NCI-H2227 (cell line): Measurements from ENCODE around the gene FAM117A.
"Not testable (repeated sequence)": the region's sequence is repeated elsewhere in the genome, so short reads cannot be mapped to it uniquely, and the experiment has no call there.

Source experiments
- DNase-seq: peaks from one replicate; lab custom pipeline; 2025; ENCODE audit not compliant: unreplicated experiment; lab: John Stamatoyannopoulos, UW

The FAM117A gene

GRCh38 chr17:49681106-49681979 is 82.6 kb downstream of the FAM117A start:
- DNase-seq: no peak

- no peak for DNase-seq
Measured at GRCh38 chr17:49680314-49680713, 83.6 kb downstream of the FAM117A start.

GRCh38 chr17:49677933-49678847 is 85.7 kb downstream of the FAM117A start, which contains the start of gene SPOP:
Gene SPOP (minus strand): TSS chr17:49678097. CDS start chr17:49622810, 55,287 bp downstream.
- peak; percentile 99 for DNase-seq

- DNase-seq: peak; percentile 96
Measured at GRCh38 chr17:49677134-49677932, 86.6 kb downstream of the FAM117A start.

GRCh38 chr17:49676276-49676868 is 87.6 kb downstream of the FAM117A start:
- peak; percentile 30 for DNase-seq

- no peak for DNase-seq
Measured at GRCh38 chr17:49674507-49674906, 89.4 kb downstream of the FAM117A start.

GRCh38 chr17:49673679-49674078 is 90.3 kb downstream of the FAM117A start:
- not testable (repeated sequence) for DNase-seq

GRCh38 chr17:49670641-49671040 is 93.3 kb downstream of the FAM117A start:
- no peak for DNase-seq

- DNase-seq: no peak
Measured at GRCh38 chr17:49670002-49670401, 93.9 kb downstream of the FAM117A start.

- DNase-seq: no peak
Measured at GRCh38 chr17:49667854-49668253, 96.1 kb downstream of the FAM117A start.

GRCh38 chr17:49664706-49665211 is 99.2 kb downstream of the FAM117A start:
- DNase-seq: no peak
